Testis (tissue), 2 donors: ENCODE data around the gene TCERG1L.

Experiments used
- CTCF ChIP-seq, 3 experiments: fragments of 450-650 bp in 2 of 3; fragments of 200-600 bp in 1 of 3; sonication (generic) in 1 of 3; IDR thresholded peaks; one replicate each; pipeline ENCODE4 v1.5.1; 2016 to 2019; ENCODE audit warnings: antibody characterized with exemption in 3 of 3, mild to moderate bottlenecking in 2 of 3, moderate library complexity in 1 of 3
- POLR2A ChIP-seq: fragments of 450-650 bp; IDR thresholded peaks from one replicate; pipeline ENCODE4 v1.6.1; 2017; ENCODE audit warnings: antibody characterized with exemption, mild to moderate bottlenecking, moderate library complexity

DNA sequence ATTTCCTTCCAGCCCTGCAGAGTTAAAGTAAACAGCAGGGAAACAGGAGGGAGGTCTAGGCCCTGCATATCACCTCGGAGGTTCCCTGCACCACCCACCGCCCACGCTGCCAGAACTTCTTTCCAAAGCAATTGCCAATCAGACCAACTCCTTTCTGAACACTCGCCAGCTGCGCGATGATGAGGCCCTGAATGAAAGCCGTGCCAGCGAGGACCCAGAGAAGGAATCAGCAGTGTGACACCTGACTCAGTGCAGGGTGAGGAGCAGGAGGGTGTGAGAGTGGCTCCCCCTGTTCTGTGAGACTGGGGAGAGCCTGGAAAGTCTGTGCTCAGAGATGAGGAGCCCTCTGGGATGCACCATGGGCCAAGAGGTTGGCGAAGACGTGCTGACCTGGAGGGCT, 3.3 kb upstream of the TCERG1L start:
- TF ChIP-seq POLR2A (no peak), CTCF (IDR thresholded peaks at IDR 0.05) (no peak)
